GM21447 (cell line): ENCODE measurements around the gene LAMP1.
"Not testable (repeated sequence)": the region's sequence is repeated elsewhere in the genome, so short reads cannot be mapped to it uniquely, and the experiment has no call there.

Experiments
- ATAC-seq: cut with Tn5 transposase; IDR thresholded peaks from one replicate; pipeline ENCODE4 v1.9.1; 2021; ENCODE audit not compliant: unreplicated experiment

LAMP1 gene

DNA sequence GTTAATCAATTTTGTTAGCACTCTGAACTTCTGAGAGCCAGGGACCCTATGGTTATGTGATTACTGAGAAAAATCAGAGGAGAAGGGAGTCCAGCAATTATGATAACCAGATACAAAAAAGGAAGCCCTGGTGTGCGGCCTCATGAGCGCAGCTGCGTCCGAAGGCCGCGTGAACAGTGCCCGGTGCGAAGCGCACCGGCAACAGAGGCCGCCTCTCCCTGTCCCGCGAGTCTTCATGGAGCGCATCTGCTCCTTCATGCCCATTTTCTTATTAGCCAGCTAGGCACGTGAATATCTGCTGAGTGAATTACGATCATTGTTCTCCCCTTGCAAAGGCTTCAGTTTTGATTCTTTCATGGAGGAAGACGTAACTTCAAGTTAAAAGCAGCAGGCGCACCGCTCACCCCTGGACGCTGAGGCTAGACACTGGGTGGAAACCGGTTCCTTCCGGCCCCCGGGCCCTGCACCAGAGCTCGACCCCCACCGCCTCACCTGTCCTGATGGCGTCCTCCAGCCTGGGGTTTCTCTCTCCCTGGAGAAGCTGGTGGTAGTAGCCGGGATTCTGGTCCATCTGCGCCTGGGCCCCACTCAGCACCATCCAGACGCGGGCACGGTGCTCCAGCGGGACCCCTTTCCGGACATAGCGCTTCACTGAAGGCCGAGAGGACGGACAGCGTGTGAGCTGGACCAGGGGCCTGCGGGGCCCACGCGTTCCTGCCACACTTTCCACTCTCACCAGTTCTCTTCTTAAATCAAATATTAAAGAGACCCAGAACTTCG lies 58.0 kb downstream of the LAMP1 start:
- ATAC-seq: no peak

DNA sequence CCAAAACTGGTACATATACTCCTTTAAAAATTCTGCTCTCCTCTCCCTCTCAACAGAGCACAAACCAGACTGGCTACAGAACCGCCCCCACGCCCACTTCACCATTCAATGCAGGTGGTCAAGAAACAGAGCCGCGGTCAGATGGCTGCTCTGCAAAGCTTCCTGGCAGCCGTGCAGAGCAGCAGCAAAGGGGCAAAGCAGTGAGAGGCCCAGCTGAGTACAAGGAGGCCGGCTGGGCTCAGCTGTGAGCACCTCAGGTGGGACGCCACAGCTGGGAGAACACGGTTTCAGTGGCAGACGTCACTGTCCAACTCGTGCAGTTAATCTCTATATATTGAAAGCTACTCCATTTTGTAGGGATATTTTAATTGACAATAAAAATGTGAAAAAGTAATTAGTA lies 58.6 kb downstream of the LAMP1 start:
- no peak for ATAC-seq

DNA sequence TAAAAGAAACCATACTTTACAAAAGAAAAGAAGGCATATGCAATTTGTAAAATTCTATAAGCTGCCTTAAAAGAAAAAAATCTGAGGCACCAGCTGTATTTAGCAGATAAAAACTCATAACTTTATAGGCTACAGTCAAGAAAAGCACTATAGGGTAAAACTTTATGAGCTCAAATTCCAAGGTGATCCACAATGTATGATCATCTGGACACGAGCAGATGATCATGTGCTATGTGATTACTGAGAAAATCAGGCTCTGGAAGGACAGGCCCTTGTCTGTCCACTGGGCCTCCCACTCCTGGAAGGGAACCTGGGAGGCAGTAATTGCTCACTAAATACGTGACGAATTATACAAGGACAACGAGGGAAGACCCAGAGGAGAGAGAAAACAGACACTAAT lies 59.6 kb downstream of the LAMP1 start:
- ATAC-seq: no peak

DNA sequence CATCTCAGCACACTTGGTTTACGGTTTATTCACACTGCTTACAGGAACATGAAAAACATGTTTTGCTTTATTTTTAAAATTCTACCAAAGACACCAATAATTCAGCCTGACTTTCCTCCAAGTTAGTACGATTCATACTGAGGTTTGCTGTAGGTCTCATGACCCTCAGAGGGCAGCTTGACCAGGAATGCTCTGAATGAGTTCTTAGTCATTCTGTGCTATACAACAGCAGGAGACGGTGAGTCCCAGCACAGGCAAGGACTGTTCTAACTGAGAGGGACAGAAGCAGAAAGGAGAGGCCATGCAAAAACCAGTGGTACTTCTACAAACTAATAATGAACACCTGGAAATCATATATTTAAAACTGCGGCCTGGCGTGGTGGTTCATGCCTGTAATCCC lies 60.5 kb downstream of the LAMP1 start:
- ATAC-seq: no peak

DNA sequence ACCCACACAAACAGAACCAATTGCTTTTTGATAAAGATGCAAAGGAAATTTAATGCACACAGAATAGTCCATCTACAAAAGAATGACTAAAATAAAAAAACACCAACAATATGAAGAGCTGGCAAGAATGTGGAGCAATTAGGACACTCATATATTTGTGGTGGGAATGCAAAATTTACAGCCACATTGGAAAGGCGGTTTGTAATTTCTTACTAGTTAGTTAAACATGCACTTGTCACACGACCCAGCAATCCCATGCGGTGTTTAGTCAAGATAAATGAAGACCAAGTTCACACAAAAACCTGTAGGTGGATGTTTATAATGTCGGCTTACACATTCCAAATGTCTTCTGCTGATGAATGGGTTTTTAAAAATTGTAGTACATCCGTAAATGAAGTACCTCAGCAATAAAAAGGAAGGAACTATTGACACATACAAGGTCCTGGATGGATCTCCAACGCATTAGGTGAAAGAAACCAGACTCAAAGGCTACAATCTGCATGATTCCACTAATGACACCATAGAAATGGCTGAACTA lies 61.7 kb downstream of the LAMP1 start:
- ATAC-seq: no peak

DNA sequence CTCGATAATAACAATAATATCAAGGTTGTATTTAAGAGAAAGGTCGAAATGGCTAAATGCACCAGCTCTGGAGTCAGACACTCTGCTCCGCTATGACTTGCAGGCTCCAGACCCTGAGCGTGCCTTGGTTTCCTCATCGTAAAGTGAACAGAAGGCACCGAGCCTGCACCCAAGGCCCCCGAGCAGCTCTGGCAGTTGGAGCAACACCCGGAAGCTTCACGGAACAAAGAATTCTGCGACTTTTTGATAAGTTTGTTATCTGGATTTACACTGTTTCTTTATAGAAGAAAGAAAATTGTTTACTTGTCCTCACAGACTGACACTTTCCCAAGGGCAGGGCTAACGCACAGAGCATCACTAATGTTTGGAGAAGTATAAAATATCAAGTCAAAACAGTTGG lies 62.5 kb downstream of the LAMP1 start:
- no peak for ATAC-seq

DNA sequence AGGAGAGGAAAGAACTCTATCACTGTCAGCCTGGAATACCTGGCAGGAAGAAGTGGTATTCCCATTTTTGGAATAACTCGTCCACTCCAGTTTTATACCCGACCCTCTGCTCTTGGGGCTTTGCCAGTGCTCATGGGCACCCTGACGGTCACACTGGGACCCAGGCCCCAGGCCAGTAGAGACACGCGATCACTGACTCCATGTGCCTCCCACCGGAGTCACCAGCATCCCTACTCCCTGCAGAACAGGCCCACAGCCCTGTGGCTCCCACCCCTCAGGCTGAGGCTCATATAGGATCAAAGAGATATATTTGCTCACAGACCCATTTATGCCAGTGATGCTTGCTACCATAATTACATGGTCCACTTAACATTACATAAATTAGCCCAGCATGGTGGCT lies 63.4 kb downstream of the LAMP1 start:
- no peak for ATAC-seq

DNA sequence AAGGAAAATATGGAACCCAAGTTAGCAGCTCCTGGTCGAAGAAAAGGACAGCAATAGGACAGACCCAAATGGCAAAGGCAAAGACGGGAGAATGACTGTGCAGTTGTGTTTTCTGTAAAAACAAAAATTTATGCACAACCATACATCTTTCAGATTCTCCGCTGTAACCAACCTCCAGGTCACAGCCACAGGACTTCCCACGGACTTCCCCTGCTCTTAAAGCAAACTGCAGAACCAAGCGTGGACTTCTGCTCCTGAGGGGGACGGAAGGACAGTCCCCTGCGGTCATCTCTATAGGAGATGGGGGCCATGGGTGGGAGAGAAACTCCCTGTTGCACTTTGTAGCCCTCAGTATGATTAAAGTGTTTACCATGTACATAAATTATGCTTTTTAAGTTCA lies 64.4 kb downstream of the LAMP1 start:
- no peak for ATAC-seq

DNA sequence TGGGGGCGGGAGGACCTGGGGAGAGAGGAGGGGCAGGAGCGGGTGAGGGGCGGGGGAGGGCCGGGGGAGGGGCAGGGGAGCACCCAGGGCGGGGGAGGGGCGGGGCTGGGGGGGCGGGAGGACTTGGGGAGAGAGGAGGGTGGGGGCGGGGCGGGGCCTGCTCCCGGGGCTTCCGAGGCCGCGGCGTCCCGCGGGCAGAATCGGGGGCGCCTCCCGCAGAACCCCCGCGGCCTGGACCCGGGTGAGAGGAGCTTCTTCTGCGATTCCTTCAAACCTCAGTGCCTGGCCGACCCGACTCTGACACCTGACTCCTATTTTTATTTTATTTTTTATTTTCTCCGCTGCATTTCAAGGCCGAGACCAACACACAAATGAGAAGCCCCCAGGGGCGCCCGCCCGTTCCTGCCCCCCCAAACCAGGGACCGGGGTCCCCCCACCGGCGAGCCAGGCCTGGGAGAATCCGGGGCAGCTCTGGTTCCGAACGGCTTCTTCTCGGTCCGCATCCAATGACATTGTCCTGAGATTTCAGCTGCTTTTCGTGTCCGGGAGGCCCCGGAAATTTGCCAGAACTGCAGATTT lies 67.4 kb downstream of the LAMP1 start:
- no peak for ATAC-seq

DNA sequence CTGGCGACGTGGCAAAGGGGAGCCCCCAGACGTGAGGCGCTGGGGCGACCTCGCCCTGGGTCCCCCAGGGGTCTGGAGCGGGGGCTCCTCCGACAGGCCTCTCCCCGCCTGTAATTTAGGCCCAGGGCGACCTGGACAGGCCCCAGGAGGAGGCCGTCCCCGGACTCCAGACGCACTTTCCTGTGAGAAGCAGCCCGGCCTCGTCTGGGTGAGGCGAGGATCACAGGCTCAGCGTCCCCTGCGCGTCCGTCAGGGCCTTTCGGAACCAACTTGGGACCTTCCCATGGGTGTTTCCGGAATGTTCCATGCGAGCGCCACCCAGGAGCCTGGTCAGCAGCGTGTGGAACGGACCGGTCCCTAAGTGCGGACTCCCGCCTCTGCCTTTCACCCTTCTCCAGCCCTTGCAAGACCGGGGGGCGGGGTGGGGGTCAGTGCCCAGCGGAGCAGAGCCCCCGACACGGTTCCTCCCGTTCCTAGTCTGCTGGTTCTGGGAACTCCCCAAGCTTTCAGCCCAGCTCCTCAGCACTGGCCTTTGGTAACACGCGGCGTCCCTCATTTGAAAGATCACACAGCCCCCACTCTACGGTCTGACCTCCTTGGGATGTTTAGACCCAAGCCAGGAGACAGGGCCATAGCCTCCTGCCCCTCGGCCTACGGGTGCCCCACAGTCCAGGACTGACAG lies 68.0 kb downstream of the LAMP1 start:
- no peak for ATAC-seq

DNA sequence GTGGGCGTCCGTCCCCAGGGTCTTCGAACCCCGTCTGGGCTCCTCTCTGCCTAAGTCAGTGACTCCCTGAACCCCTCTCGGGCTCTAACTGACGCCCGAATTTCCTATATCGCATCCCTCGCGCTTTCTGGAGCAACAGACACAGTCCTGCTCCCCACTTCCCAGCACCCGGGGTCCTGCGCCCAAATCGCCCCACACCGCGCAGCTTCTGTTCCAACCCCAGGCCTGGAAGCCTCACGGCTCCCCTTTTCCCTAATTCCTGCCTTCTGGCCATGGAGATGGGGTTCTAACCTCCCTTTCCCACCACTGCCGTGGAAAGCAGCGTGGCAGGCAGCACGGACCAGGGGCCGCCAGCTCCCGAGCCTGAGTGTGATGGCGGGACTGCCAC lies 68.5 kb downstream of the LAMP1 start:
- no peak for ATAC-seq

DNA sequence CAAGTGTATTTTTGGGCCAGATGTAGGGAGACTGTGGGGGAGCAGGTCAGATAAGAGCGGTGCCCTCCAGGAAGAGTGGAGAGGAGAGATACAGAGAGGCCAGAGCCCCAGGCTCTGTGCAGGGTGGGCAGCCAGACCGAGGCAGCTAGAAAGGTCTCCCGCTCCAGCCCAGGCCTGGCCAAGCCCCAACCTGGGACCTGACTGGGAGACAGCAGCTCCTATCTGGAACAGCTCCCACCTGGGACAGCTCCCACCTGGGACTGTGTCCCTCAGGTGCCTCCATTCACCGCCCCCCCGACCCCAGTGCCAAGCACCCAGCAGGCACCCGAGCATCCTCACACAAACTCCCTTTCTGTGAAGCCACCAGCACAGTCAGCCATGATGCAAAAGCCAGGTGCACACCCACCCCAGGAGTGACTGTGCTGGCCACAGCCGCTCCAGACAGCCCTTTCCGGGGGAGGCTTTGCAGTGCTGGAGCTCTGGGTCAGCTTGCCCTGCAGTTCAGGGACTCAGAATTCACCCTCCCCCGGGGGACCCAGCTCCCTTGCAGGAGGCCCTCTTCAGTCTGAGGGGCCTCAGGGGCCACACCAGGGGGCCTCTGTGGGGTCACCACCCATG lies 69.0 kb downstream of the LAMP1 start:
- no peak for ATAC-seq

DNA sequence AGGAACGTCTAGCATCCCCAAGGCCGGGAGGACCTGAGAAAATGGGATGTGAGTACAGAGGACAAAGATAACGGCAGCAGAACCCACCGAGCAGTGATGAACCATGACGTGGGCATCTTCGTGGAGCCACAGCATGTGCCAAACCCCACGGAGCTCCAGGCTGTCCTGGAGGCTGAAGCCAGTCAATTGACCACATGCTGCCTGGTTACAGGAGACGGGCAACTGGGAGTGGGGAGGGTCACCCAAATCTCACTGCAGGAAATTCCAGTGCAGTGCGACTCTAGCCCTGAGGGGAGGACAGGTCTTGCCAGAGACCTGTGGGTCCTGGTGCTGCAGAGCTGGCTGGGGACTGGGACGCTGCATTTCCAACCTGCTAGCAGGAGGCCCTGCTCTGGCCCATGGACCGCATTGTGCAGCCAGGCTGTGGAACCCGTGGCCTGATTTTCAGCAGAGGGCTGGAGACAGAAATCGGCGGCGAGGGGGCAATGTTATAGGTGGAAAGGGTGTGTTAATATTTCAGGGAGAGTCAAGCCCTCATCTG lies 70.1 kb downstream of the LAMP1 start:
- ATAC-seq: no peak

DNA sequence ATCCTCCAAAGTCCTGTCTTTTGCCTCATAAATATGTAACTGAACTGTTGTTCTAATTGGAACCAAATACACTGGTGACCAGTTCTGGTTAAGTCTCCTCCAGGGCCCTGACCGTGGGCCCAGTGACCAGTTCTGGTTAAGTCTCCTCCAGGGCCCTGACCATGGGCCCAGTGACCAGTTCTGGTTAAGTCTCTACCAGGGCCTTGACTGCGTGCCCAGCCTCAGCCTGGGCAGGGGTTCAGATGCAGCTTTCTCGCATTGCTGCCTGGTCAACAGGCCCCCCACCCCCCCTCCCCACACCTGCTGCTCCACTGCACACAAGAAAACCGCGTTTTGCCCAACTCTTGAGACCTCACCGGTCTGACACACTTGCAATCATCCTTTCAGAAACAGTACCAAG lies 70.7 kb downstream of the LAMP1 start:
- ATAC-seq: no peak

DNA sequence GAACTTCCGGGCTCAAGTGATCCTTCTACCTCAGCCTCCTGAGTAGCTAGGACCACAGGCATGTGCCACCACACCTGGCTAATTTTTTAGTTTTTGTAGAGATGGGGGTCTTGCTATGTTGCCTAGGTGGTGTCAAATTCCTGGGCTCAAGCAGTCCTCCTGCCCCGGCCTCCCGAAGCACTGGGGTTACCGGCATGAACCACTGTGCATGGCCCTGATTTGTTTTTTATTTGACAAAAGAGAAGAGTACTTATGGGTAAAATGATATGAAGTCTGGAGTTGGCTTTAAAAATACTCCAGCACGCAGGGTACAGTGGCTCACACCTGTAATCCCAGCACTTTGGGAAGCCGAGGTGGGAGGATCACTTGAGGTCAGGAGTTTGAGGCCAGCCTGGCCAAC lies 71.3 kb downstream of the LAMP1 start:
- ATAC-seq: not testable (repeated sequence)

DNA sequence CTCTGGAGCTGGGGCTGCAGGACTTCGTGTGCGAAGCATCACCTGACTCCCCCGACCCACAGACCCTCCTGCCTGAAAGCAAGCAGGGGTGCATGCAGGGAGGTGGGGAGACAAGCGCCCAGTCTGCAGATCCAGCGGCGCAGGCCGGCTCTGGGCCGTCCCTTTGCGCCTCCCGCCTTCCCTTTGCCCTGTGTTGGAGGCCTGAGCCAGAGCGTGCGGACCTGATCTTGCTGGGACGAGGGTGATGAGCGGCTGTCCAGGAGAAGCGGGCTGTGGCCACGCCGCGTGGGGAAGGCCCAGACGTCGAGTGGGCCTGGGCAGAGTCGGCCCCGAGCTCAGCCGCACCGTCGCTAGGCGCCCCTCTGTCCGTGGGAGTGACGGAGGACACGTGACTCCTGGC lies 72.2 kb downstream of the LAMP1 start:
- ATAC-seq: no peak

DNA sequence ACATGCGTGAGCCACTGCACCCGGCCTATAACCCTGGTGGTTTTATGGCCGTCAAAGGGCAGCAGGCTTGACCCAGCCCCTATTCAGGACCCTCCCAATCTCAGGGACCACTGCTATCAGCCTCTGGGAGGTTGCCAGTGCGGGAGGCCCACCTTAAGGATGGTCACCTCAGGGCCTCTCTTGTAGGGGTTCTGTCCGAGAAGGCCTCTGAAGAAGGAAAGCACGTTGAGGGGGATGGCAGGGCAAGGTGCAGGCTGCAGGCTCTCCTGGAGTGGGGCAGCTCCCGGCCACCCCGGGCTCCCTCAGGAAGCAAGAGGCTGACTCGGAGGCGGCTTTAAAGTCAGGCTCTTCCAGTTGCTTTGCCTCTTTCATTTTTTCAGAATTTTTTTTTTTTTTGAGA lies 72.8 kb downstream of the LAMP1 start:
- no peak for ATAC-seq

DNA sequence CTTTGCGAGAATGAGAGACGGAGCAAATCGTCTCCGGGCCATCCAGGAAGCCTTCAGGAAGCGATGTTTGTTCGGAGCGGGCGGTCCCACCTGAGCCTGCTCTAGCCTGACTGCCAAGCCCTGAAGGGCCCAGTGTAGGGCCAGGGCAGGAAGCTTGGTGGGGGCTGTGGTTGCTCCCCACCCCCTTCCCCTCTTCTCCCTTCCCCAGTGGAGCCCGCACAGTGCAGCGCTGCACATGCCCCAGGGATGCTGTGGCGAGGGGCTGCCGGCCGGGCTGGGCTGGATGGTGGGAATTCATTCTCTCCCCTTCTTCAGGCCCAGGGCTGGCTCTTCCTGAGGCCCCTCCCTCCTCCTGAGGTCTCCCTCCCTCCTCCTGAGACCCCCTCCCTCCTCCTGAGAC lies 74.0 kb downstream of the LAMP1 start:
- no peak for ATAC-seq

DNA sequence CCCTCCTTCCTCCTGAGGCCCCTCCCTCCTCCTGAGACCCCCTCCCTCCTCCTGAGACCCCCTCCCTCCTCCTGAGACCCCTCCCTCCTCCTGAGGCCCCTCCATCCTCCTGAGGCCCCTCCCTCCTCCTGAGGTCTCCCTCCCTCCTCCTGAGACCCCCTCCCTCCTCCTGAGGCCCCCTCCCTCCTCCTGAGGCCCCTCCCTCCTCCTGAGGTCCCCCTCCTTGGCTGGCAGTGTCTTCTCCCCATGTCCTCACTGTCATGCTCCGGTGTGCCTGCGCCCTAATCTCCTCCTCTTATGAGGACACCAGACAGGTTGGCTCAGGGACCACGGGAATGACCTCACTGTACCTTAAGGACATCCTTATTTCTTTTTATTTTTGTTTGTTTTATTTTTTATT lies 74.7 kb downstream of the LAMP1 start:
- not testable (repeated sequence) for ATAC-seq
